ENCODE results near the gene SOBP.

The SOBP gene

GRCh38 chr6:107587451-107587850 is 97.5 kb downstream of the SOBP start:
- no peak for DNase-seq (ENCODE audit: low read depth)

GRCh38 chr6:107589199-107589598 is 99.3 kb downstream of the SOBP start:
- no peak for DNase-seq (ENCODE audit: low read depth)

- no peak for DNase-seq (ENCODE audit: low read depth)
Measured at GRCh38 chr6:107589934-107590333, 100.0 kb downstream of the SOBP start.

- no peak for DNase-seq (ENCODE audit: low read depth)
Measured at GRCh38 chr6:107590378-107590777, 100.5 kb downstream of the SOBP start.

GRCh38 chr6:107591346-107591745 is 101.4 kb downstream of the SOBP start:
- DNase-seq (ENCODE audit: low read depth): no peak

GRCh38 chr6:107592806-107593205 is 102.9 kb downstream of the SOBP start:
- DNase-seq (ENCODE audit: low read depth): no peak

- DNase-seq (ENCODE audit: low read depth): no peak
Measured at GRCh38 chr6:107594736-107595135, 104.8 kb downstream of the SOBP start.

- DNase-seq (ENCODE audit: low read depth): no peak
Measured at GRCh38 chr6:107598091-107598490, 108.2 kb downstream of the SOBP start.

GRCh38 chr6:107599043-107599442 is 109.1 kb downstream of the SOBP start:
- DNase-seq (ENCODE audit: low read depth): no peak

- no peak for DNase-seq (ENCODE audit: low read depth)
Measured at GRCh38 chr6:107600121-107600520, 110.2 kb downstream of the SOBP start.

- no peak for DNase-seq (ENCODE audit: low read depth)
Measured at GRCh38 chr6:107600936-107601335, 111.0 kb downstream of the SOBP start.

GRCh38 chr6:107601406-107601805 is 111.5 kb downstream of the SOBP start:
- no peak for DNase-seq (ENCODE audit: low read depth)

- no peak for DNase-seq (ENCODE audit: low read depth)
Measured at GRCh38 chr6:107602321-107603005, 112.5 kb downstream of the SOBP start.

- no peak for DNase-seq (ENCODE audit: low read depth)
Measured at GRCh38 chr6:107603006-107603370, 113.1 kb downstream of the SOBP start.

- no peak for DNase-seq (ENCODE audit: low read depth)
Measured at GRCh38 chr6:107604549-107604948, 114.6 kb downstream of the SOBP start.

- no peak for DNase-seq (ENCODE audit: low read depth)
Measured at GRCh38 chr6:107606407-107606806, 116.5 kb downstream of the SOBP start.

- no peak for DNase-seq (ENCODE audit: low read depth)
Measured at GRCh38 chr6:107607116-107607515, 117.2 kb downstream of the SOBP start.

GRCh38 chr6:107611094-107611810 is 121.3 kb downstream of the SOBP start:
- DNase-seq (ENCODE audit: low read depth): no peak

GRCh38 chr6:107612762-107613415 is 123.0 kb downstream of the SOBP start:
- DNase-seq (ENCODE audit: low read depth): no peak

- no peak for DNase-seq (ENCODE audit: low read depth)
Measured at GRCh38 chr6:107613651-107614379, 123.9 kb downstream of the SOBP start.

GRCh38 chr6:107614828-107615227 is 124.9 kb downstream of the SOBP start:
- no peak for DNase-seq (ENCODE audit: low read depth)

- no peak for DNase-seq (ENCODE audit: low read depth)
Measured at GRCh38 chr6:107616775-107617174, 126.9 kb downstream of the SOBP start.

All from T follicular helper cell (primary cell).